ENCODE results near the gene CDO1. TPM values are rescaled to one million over a fixed set of nuclear protein-coding genes. Genes with fewer than 3 reads are reported as not detected.

The CDO1 gene
- total RNA-seq, 1 experiment from 2014 or later = 0.42 TPM

DNA sequence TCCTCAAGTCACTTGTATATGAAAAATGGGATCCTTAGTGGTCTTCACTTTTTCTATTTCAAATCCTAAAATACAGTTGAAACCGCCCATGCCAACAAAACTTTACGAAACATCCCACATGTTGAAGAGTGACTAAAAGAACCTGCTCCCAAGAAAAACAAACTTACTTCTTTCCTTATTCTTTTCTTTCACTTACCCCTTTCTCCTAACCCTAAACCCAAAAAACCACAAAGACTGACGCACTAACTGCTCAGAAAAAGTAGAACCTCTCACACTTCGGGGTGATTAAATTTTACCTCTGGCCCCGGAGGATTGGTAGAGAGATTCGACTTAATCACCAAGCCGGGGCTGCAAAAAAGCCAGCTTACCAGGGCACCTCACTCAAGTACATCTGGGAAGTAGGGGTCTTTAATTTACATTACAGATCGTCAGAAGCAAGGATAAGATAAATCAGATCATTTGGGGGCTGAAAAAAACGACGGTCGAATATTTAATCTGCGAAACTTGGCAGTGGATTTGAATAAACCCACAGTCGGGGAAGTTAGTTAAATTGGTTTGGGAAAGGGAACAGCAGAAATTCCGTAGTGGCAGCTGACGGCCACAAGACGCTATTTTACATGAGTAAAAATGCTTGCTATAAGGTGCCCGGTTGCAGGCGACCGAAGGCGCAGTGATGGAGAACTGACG, 1.3 kb downstream of the CDO1 start:
- Mint-ChIP-seq H3K4me1 (ENCODE audit: insufficient read depth, unreplicated experiment) (no peaks in the 10 kb centered on the region), H3K36me3 (ENCODE audit: insufficient read depth, unreplicated experiment) (no peaks in the 10 kb centered on the region), H3K27ac (ENCODE audit: low read depth, unreplicated experiment) (no peak overlapping the region), H3K4me3 (ENCODE audit: unreplicated experiment) (no peak overlapping the region), H3K27me3 (ENCODE audit: insufficient read depth, unreplicated experiment) (peaks cover 12% of the 10 kb centered on the region), H3K9me3 (ENCODE audit: unreplicated experiment) (no peaks in the 10 kb centered on the region)
- TF ChIP-seq, protein P1, sequence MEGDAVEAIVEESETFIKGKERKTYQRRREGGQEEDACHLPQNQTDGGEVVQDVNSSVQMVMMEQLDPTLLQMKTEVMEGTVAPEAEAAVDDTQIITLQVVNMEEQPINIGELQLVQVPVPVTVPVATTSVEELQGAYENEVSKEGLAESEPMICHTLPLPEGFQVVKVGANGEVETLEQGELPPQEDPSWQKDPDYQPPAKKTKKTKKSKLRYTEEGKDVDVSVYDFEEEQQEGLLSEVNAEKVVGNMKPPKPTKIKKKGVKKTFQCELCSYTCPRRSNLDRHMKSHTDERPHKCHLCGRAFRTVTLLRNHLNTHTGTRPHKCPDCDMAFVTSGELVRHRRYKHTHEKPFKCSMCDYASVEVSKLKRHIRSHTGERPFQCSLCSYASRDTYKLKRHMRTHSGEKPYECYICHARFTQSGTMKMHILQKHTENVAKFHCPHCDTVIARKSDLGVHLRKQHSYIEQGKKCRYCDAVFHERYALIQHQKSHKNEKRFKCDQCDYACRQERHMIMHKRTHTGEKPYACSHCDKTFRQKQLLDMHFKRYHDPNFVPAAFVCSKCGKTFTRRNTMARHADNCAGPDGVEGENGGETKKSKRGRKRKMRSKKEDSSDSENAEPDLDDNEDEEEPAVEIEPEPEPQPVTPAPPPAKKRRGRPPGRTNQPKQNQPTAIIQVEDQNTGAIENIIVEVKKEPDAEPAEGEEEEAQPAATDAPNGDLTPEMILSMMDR (IDR thresholded peaks at IDR 0.05; ENCODE audit: unreplicated experiment) = no peak
- intact Hi-C loops (cut with micrococcal nuclease) = no loop called here
- ChIA-PET POLR2A (interaction anchor here (0.7 kb wide), 1 partner anchor 10 kb away, joined by 3 read pairs; no protein-coding TSS in a partner anchor), CTCF (interaction anchor here (1.0 kb wide), 1 partner anchor 25 kb away, joined by 4 read pairs; no protein-coding TSS in a partner anchor)
- no TSS peak for BruUV-seq (replicated peaks)
- DNase-seq (ENCODE audit: unreplicated experiment) = no peak

DNA sequence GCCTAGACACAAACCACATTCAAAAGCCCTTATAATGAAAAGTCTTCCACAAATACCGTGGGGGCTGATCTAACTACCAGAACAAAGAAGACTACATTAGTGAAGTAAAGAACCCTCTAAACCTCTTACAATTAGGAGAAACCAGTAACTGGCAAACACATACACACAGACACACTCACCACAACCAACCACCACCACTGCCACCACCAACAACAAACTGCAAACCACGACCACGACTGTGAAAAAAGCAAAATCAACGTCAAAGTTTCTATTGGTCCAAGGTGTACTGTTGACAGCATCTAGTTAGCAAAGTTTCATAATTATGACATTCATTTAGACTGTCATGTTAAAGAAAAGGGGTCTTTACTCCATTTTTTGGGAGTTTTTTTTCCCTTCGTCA, 2.7 kb downstream of the CDO1 start:
- ChIA-PET CTCF (interaction anchor here (1.4 kb wide), 1 partner anchor 178 kb away, joined by 5 read pairs; no protein-coding TSS in a partner anchor), POLR2A (no interaction called here)
- TF ChIP-seq, protein P1 (IDR thresholded peaks at IDR 0.05; ENCODE audit: unreplicated experiment) = no peak
- Mint-ChIP-seq H3K4me1 (ENCODE audit: insufficient read depth, unreplicated experiment) (no peaks in the 10 kb centered on the region), H3K9me3 (ENCODE audit: unreplicated experiment) (no peaks in the 10 kb centered on the region), H3K4me3 (ENCODE audit: unreplicated experiment) (no peak overlapping the region), H3K27me3 (ENCODE audit: insufficient read depth, unreplicated experiment) (peaks cover 12% of the 10 kb centered on the region), H3K27ac (ENCODE audit: low read depth, unreplicated experiment) (no peak overlapping the region), H3K36me3 (ENCODE audit: insufficient read depth, unreplicated experiment) (no peaks in the 10 kb centered on the region)
- no TSS peak for BruUV-seq (replicated peaks)
- DNase-seq (ENCODE audit: unreplicated experiment) = no peak
- intact Hi-C loops (cut with micrococcal nuclease) = no loop called here

DNA sequence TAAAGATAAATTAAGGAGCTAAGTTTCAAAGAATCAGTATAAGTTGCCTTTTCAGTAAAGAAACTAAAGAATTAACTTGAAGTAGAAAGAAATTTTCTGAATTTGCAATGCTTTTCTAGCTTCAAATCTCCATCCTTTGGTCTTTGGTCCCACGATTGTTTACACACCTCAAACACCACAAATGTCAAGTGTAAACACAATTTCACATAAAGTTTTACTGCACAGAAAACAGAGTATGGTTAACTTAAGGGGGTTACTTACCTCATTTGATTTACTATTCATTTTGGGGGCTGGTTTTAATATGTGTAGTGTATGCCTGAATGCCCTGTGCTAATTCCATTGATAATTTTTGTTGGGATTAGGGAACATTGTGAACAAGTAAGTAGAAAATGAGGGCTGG, 4.1 kb downstream of the CDO1 start:
- POLR2A ChIA-PET = no interaction called here
- TF ChIP-seq, protein P1 (IDR thresholded peaks at IDR 0.05; ENCODE audit: unreplicated experiment) = no peak
- Mint-ChIP-seq H3K36me3 (ENCODE audit: insufficient read depth, unreplicated experiment) (no peaks in the 10 kb centered on the region), H3K9me3 (ENCODE audit: unreplicated experiment) (no peaks in the 10 kb centered on the region), H3K4me1 (ENCODE audit: insufficient read depth, unreplicated experiment) (no peaks in the 10 kb centered on the region), H3K27ac (ENCODE audit: low read depth, unreplicated experiment) (no peak overlapping the region), H3K27me3 (ENCODE audit: insufficient read depth, unreplicated experiment) (peaks cover 12% of the 10 kb centered on the region), H3K4me3 (ENCODE audit: unreplicated experiment) (no peak overlapping the region)
- CTCF ChIA-PET = no interaction called here
- DNase-seq (ENCODE audit: unreplicated experiment) = no peak
- no TSS peak for BruUV-seq (replicated peaks)
- intact Hi-C loops (cut with micrococcal nuclease) = no loop called here

DNA sequence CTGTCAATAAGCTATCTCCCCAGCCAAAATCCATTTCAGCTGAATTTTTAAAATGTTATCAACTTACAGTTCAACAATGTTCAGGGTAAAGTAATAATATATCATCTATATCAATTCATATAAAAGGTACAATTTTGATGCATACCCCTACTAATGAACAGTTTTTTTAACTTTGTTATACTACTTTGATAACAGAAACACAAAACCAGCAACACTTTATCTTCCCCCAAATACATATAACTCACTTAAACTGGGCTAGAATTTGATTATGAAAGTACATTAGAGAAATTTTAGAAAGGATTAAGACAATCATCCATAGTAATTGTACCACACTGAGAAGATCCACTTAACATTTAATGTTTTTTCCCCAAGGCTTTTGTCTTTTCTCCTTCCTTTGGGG, 5.1 kb downstream of the CDO1 start:
- POLR2A ChIA-PET = interaction anchor here (1.2 kb wide), 1 partner anchor 13 kb away, joined by 4 read pairs; no protein-coding TSS in a partner anchor
- no peaks in the 10 kb centered on the region for H3K9me3 Mint-ChIP-seq (ENCODE audit: unreplicated experiment)
- intact Hi-C loops (cut with micrococcal nuclease) = no loop called here
- CTCF ChIA-PET = no interaction called here
- BruUV-seq (replicated peaks) = no TSS peak
- H3K27me3 Mint-ChIP-seq (ENCODE audit: insufficient read depth, unreplicated experiment) = peaks cover 12% of the 10 kb centered on the region
- TF ChIP-seq, protein P1 (IDR thresholded peaks at IDR 0.05; ENCODE audit: unreplicated experiment) = no peak
- H3K4me3 Mint-ChIP-seq (ENCODE audit: unreplicated experiment) = no peak overlapping the region
- no peaks in the 10 kb centered on the region for H3K4me1 Mint-ChIP-seq (ENCODE audit: insufficient read depth, unreplicated experiment)
- no peak for DNase-seq (ENCODE audit: unreplicated experiment)
- H3K36me3 Mint-ChIP-seq (ENCODE audit: insufficient read depth, unreplicated experiment) = no peaks in the 10 kb centered on the region
- H3K27ac Mint-ChIP-seq (ENCODE audit: low read depth, unreplicated experiment) = no peak overlapping the region

Measured in MCF 10A (cell line).